HEK293 (cell line): ENCODE results near the gene HMGN4.
"Not testable (repeated sequence)": the region's sequence is repeated elsewhere in the genome, so short reads cannot be mapped to it uniquely, and the experiment has no call there.

Experiments used
- CTCF ChIA-PET: fragments of 350-600 bp; formaldehyde crosslinking; extraction: SDS; loops from one replicate; lab custom pipeline; 2021; ENCODE audit warnings: antibody characterized with exemption; lab: Yijun Ruan, JAX
- POLR2A ChIA-PET: fragments of 300-600 bp; formaldehyde crosslinking; extraction: SDS; loops from one replicate; lab custom pipeline; 2020; ENCODE audit warnings: antibody characterized with exemption, inconsistent platforms; lab: Yijun Ruan, JAX
- H3K27ac ChIP-seq: fragments of 200-500 bp; sonication (Bioruptor generic); 2 replicates; pipeline ENCODE4 v1.5.1; 2014; ENCODE audit warnings: low read depth, low read length, control low read depth, inconsistent platforms; ENCODE audit errors: extremely low read depth
- H3K36me3 ChIP-seq, 2 experiments: fragments of 200-500 bp in 1 of 2; sonication (Bioruptor generic) in 1 of 2; 1 replicate in 1 of 2; 2 replicates in 1 of 2; pipeline ENCODE4 v1.5.1; 2014 to 2017; ENCODE audit warnings: inconsistent platforms in 2 of 2, low read length in 2 of 2; ENCODE audit not compliant: control insufficient read depth in 2 of 2, insufficient read depth in 1 of 2
- H3K4me1 ChIP-seq: fragments of 200-500 bp; sonication (Bioruptor generic); 2 replicates; pipeline ENCODE4 v1.5.1; 2014; ENCODE audit warnings: mild to moderate bottlenecking, low read length, inconsistent platforms; ENCODE audit not compliant: control insufficient read depth, insufficient read depth
- H3K4me3 ChIP-seq: 2 replicates; pipeline ENCODE4 v1.5.1; 2011; ENCODE audit warnings: low read depth, mild to moderate bottlenecking, control low read depth, low read length, moderate library complexity
- H3K9me3 ChIP-seq: fragments of 200-500 bp; sonication (Bioruptor generic); 2 replicates; pipeline ENCODE4 v1.5.1; 2014; ENCODE audit warnings: low read depth, low read length, inconsistent platforms; ENCODE audit not compliant: control insufficient read depth, insufficient read depth
- BCL11B ChIP-seq: fragments of 450-650 bp; formaldehyde crosslinking; IDR thresholded peaks from 2 replicates; pipeline ENCODE4 v1.5.1; 2016; ENCODE audit warnings: low read depth, missing biosample characterization, missing genetic modification characterization
- GFI1B ChIP-seq: fragments of 450-650 bp; formaldehyde crosslinking; IDR thresholded peaks from 2 replicates; pipeline ENCODE4 v1.5.1; 2016; ENCODE audit warnings: missing biosample characterization, missing genetic modification characterization
- KLF8 ChIP-seq: fragments of 450-650 bp; formaldehyde crosslinking; IDR thresholded peaks from 2 replicates; pipeline ENCODE4 v1.5.1; 2016; ENCODE audit warnings: missing biosample characterization, missing genetic modification characterization
- SALL2 ChIP-seq: fragments of 450-650 bp; formaldehyde crosslinking; IDR thresholded peaks from 2 replicates; pipeline ENCODE4 v1.5.0; 2017; ENCODE audit warnings: missing biosample characterization, mild to moderate bottlenecking, missing genetic modification characterization, borderline replicate concordance
- SCRT1 ChIP-seq: fragments of 450-650 bp; formaldehyde crosslinking; IDR thresholded peaks from 2 replicates; pipeline ENCODE4 v1.5.1; 2016; ENCODE audit warnings: missing biosample characterization, missing genetic modification characterization, borderline replicate concordance
- SCRT2 ChIP-seq: fragments of 450-650 bp; formaldehyde crosslinking; IDR thresholded peaks from 2 replicates; pipeline ENCODE4 v1.5.1; 2016; ENCODE audit warnings: missing biosample characterization, missing genetic modification characterization
- ZBTB17 ChIP-seq: fragments of 450-650 bp; formaldehyde crosslinking; IDR thresholded peaks from 2 replicates; pipeline ENCODE4 v1.5.1; 2016; ENCODE audit warnings: missing biosample characterization, missing genetic modification characterization
- ZBTB48 ChIP-seq: fragments of 450-650 bp; formaldehyde crosslinking; IDR thresholded peaks from 2 replicates; pipeline ENCODE4 v1.5.1; 2016; ENCODE audit warnings: missing biosample characterization, missing genetic modification characterization
- ZEB2 ChIP-seq: fragments of 450-650 bp; formaldehyde crosslinking; IDR thresholded peaks from 2 replicates; pipeline ENCODE4 v1.5.1; 2016; ENCODE audit warnings: missing biosample characterization, missing genetic modification characterization
- ZFP3 ChIP-seq: fragments of 450-650 bp; formaldehyde crosslinking; IDR thresholded peaks from 2 replicates; pipeline ENCODE4 v1.5.1; 2016; ENCODE audit warnings: low read depth, missing biosample characterization, missing genetic modification characterization
- ZNF10 ChIP-seq: fragments of 450-650 bp; formaldehyde crosslinking; IDR thresholded peaks from 2 replicates; pipeline ENCODE4 v1.5.1; 2017; ENCODE audit warnings: missing biosample characterization, missing genetic modification characterization
- ZNF146 ChIP-seq: fragments of 450-650 bp; formaldehyde crosslinking; IDR thresholded peaks from 2 replicates; pipeline ENCODE4 v1.5.1; 2016; ENCODE audit warnings: missing biosample characterization, missing genetic modification characterization
- ZNF19 ChIP-seq: fragments of 450-650 bp; formaldehyde crosslinking; IDR thresholded peaks from 2 replicates; pipeline ENCODE4; 2016; ENCODE audit warnings: missing biosample characterization, missing genetic modification characterization, low read depth
- ZNF2 ChIP-seq: fragments of 450-650 bp; formaldehyde crosslinking; IDR thresholded peaks from 2 replicates; pipeline ENCODE4 v1.5.1; 2016; ENCODE audit warnings: missing biosample characterization, missing genetic modification characterization
- ZNF24 ChIP-seq: fragments of 450-650 bp; formaldehyde crosslinking; IDR thresholded peaks from 2 replicates; pipeline ENCODE4 v1.5.1; 2016; ENCODE audit warnings: missing biosample characterization, missing genetic modification characterization
- ZNF341 ChIP-seq: fragments of 450-650 bp; formaldehyde crosslinking; IDR thresholded peaks from 2 replicates; pipeline ENCODE4; 2016; ENCODE audit warnings: low read depth, missing biosample characterization, missing genetic modification characterization
- ZNF600 ChIP-seq: fragments of 450-650 bp; formaldehyde crosslinking; IDR thresholded peaks from 2 replicates; pipeline ENCODE4 v1.5.1; 2016; ENCODE audit warnings: missing biosample characterization, missing genetic modification characterization
- ZNF660 ChIP-seq: fragments of 450-650 bp; IDR thresholded peaks from 2 replicates; pipeline ENCODE4 v1.5.1; 2018; ENCODE audit warnings: missing biosample characterization, mild to moderate bottlenecking, missing genetic modification characterization
- ZSCAN30 ChIP-seq: fragments of 450-650 bp; IDR thresholded peaks from 2 replicates; pipeline ENCODE4 v1.5.1; 2018; ENCODE audit warnings: missing biosample characterization, mild to moderate bottlenecking, missing genetic modification characterization, moderate library complexity
- TF ChIP-seq, protein P1 (sequence below): fragments of 450-650 bp; formaldehyde crosslinking; IDR thresholded peaks from 2 replicates; pipeline ENCODE4 v1.5.1; 2016; ENCODE audit warnings: missing biosample characterization, missing genetic modification characterization
- TF ChIP-seq, protein P2 (sequence below): fragments of 450-650 bp; formaldehyde crosslinking; optimal IDR thresholded peaks from 2 replicates; pipeline ENCODE3; 2016; ENCODE audit warnings: missing biosample characterization, mild to moderate bottlenecking, missing genetic modification characterization
- TF ChIP-seq, protein P3 (sequence below): fragments of 450-650 bp; IDR thresholded peaks from 2 replicates; pipeline ENCODE4 v1.5.1; 2018; ENCODE audit warnings: missing biosample characterization, missing genetic modification characterization

Gene HMGN4

DNA sequence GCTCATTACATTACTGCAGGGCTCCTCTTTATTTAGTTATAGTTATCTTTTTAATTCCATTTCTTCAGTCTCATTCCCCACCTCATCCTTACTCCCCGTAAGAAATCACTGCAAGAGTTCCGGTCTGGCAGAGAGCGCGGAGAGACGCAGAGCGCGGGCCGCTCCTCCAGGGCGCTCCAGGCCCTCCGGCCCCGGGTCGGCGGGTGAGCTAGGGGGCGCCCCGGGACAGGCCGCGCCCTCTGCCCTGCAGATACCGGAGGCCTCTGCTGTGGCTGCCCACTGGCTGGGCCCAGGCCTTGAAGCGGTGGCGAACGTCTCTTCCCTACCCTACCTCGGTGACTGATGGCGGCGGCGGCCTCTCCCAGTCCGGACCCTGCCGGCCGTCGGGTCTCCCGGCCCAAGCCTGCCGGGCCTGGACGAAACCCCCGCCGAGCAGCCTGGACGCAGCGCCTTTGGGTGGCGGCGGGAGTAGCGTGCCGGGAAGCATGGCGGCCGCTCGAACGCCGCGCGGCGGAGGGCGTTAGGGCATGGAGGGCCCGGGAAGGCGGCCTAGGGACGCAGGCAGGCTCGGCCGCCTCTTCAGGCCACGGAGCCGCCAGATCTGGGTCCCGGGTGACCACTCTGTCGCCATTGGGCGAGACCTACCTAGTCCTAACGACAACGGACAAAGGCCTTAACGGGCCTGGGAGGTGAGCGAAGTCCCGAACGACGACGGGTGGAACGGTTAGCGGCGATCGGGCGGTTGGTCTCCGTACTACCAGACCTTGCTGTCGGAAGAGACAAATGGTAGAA, 16.4 kb upstream of the HMGN4 start (continued):
- TF ChIP-seq ZNF24 (tag by site-specific recombination) (no peak; the same call in 1 of the 2 replicates), ZNF19 (tag by site-specific recombination) (no peak), ZSCAN30 (tag by site-specific recombination) (peak; percentile 65), GFI1B (tag by site-specific recombination) (peak; percentile 72; the same call in 1 of the 2 replicates), BCL11B (peak; percentile 58; the same call in 1 of the 2 replicates), ZFP3 (tag by site-specific recombination) (no peak), SALL2 (tag by site-specific recombination) (no peak), ZNF146 (peak; percentile 16; the same call in 1 of the 2 replicates), ZNF600 (tag by site-specific recombination) (peak; percentile 94; the same call in 1 of the 2 replicates), ZNF10 (tag by site-specific recombination) (no peak; the same call in 1 of the 2 replicates), ZNF2 (tag by site-specific recombination) (peak; percentile 66; the same call in 1 of the 2 replicates), ZNF660 (tag by site-specific recombination) (peak; percentile 84; the same call in 1 of the 2 replicates), KLF8 (tag by site-specific recombination) (0 out of 2 replicates have a peak, but pooled peaks have one; percentile 61), ZBTB48 (tag by site-specific recombination) (peak; percentile 70)
- TF ChIP-seq, protein P1, sequence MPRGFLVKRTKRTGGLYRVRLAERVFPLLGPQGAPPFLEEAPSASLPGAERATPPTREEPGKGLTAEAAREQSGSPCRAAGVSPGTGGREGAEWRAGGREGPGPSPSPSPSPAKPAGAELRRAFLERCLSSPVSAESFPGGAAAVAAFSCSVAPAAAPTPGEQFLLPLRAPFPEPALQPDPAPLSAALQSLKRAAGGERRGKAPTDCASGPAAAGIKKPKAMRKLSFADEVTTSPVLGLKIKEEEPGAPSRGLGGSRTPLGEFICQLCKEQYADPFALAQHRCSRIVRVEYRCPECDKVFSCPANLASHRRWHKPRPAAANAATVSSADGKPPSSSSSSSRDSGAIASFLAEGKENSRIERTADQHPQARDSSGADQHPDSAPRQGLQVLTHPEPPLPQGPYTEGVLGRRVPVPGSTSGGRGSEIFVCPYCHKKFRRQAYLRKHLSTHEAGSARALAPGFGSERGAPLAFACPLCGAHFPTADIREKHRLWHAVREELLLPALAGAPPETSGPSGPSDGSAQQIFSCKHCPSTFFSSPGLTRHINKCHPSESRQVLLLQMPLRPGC (tag by site-specific recombination): 0 out of 2 replicates have a peak, but pooled peaks have one; percentile 26
- TF ChIP-seq, protein P2, sequence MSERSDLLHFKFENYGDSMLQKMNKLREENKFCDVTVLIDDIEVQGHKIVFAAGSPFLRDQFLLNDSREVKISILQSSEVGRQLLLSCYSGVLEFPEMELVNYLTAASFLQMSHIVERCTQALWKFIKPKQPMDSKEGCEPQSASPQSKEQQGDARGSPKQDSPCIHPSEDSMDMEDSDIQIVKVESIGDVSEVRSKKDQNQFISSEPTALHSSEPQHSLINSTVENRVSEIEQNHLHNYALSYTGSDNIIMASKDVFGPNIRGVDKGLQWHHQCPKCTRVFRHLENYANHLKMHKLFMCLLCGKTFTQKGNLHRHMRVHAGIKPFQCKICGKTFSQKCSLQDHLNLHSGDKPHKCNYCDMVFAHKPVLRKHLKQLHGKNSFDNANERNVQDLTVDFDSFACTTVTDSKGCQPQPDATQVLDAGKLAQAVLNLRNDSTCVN (tag by site-specific recombination): peak; percentile 83
- TF ChIP-seq, protein P3, sequence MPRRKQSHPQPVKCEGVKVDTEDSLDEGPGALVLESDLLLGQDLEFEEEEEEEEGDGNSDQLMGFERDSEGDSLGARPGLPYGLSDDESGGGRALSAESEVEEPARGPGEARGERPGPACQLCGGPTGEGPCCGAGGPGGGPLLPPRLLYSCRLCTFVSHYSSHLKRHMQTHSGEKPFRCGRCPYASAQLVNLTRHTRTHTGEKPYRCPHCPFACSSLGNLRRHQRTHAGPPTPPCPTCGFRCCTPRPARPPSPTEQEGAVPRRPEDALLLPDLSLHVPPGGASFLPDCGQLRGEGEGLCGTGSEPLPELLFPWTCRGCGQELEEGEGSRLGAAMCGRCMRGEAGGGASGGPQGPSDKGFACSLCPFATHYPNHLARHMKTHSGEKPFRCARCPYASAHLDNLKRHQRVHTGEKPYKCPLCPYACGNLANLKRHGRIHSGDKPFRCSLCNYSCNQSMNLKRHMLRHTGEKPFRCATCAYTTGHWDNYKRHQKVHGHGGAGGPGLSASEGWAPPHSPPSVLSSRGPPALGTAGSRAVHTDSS (tag by site-specific recombination): no peak

DNA sequence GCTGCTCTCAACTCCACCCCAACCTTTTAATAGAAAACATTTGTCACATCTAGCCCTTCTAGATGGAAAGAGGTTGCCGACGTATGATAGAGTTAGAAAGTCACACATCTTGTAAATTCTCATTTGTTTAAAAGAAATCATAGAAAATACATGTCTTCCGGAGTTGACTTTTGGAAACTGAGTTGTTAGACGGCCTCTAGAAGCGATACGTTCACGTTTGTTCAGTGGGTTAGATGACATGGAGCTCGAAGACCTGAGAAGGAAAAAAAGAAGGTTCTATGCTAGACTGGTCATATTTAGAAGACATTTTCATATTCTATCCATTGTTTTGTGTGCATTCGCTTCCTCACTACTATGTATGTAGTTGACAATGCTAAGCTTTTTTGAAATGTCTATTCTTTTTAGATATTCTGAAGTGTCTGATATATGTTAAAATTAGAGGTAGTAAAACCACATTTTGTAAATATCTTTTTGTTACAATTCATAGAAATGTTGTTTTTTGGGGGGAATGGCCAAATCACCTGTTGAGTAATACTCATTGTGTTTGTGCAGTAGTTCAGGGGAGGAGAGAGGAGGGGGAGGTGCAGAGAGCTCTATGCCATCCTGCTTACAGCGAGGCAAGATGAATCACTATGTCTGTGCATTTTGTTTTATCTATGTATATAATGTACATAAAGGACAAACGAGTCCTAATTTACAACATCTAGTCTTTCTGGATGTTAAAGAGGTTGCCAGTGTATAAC, 15.5 kb upstream of the HMGN4 start:
- H3K36me3 ChIP-seq, H3K9me3 ChIP-seq, H3K4me1 ChIP-seq: not testable (repeated sequence)
- Histone ChIP-seq H3K27ac (peak overlapping the region; percentile 98), H3K4me3 (peak overlapping the region; percentile 62)
- ChIA-PET POLR2A (interaction anchor here (0.9 to 3.1 kb wide), 5 partner anchors 11 to 69 kb away, joined by 3 to 12 read pairs (median 4); partner anchors contain the start of gene HMGN4), CTCF (interaction anchor here (1.0 to 2.7 kb wide), 2 partner anchors 14 to 181 kb away, joined by 3 to 10 read pairs; no protein-coding TSS in a partner anchor)
- TF ChIP-seq ZBTB17 (tag by site-specific recombination) (peak; percentile 51; the same call in 1 of the 2 replicates), ZEB2 (peak; percentile 50; the same call in 1 of the 2 replicates), ZNF10 (tag by site-specific recombination) (0 out of 2 replicates have a peak, but pooled peaks have one; percentile 36), SCRT2 (tag by site-specific recombination) (peak; percentile 97), ZNF24 (tag by site-specific recombination) (peak; percentile 38; the same call in 1 of the 2 replicates), SCRT1 (peak; percentile 94), ZNF341 (tag by site-specific recombination) (peak; percentile 30; the same call in 1 of the 2 replicates)

DNA sequence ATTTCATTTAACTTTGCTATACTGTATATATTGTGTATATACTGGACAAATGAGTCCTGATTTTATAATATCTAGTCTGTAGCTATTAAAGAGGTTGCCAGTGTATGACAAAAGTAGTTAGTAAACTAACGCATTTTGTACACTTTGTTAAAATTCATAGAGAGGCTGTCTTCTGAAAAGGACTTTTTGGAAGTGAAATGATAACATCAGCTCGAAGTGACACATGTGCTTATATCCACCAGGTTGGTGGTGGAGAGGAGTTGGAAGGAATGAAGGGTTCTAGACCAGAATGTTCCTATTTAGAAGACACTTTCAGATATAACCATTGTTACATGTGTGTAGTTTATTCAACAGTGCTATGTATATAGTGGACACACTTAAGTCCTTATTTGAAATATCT, 13.9 kb upstream of the HMGN4 start:
- H3K4me3 ChIP-seq, H3K4me1 ChIP-seq, H3K36me3 ChIP-seq, H3K27ac ChIP-seq, CTCF ChIA-PET, H3K9me3 ChIP-seq: not testable (repeated sequence)
- POLR2A ChIA-PET: interaction anchor here (0.7 kb wide), 1 partner anchor 50 kb away, joined by 3 read pairs; no protein-coding TSS in a partner anchor
